GM10266 (cell line): ENCODE results near the gene SRSF2.
"Not testable (repeated sequence)": the region's sequence is repeated elsewhere in the genome, so short reads cannot be mapped to it uniquely, and the experiment has no call there.

Experiments used
- DNase-seq: peaks from one replicate; pipeline ENCODE4 v3.0.0; 2012; ENCODE audit errors: extremely low spot score
- CTCF ChIP-seq: IDR thresholded peaks from 2 replicates; pipeline ENCODE4 v1.5.1; 2012; ENCODE audit warnings: mild to moderate bottlenecking, low read depth; ENCODE audit not compliant: control insufficient read depth, insufficient read depth; ENCODE audit errors: missing control alignments

SRSF2 gene

GRCh38 chr17:76723812-76724211 is 13.3 kb downstream of the SRSF2 start:
- TF ChIP-seq CTCF = no peak
- no peak for DNase-seq

- DNase-seq = not testable (repeated sequence)
These were observed 14.2 kb downstream of the SRSF2 start for GRCh38 chr17:76722977-76723376.

- TF ChIP-seq CTCF = no peak
- no peak for DNase-seq
These were observed 14.9 kb downstream of the SRSF2 start for GRCh38 chr17:76722279-76722678.

GRCh38 chr17:76721463-76721862 is 15.7 kb downstream of the SRSF2 start:
- no peak for DNase-seq
- no peak for TF ChIP-seq CTCF

GRCh38 chr17:76720941-76721340 is 16.2 kb downstream of the SRSF2 start:
- no peak for DNase-seq
- no peak for TF ChIP-seq CTCF

- no peak for DNase-seq
- TF ChIP-seq CTCF = no peak
These were observed 16.9 kb downstream of the SRSF2 start for GRCh38 chr17:76720211-76720610.

GRCh38 chr17:76718516-76718915 is 18.6 kb downstream of the SRSF2 start:
- no peak for DNase-seq
- no peak for TF ChIP-seq CTCF

- DNase-seq = no peak
- TF ChIP-seq CTCF = no peak
These were observed 20.3 kb downstream of the SRSF2 start for GRCh38 chr17:76716839-76717215.
